HUDEP-2 (cell line): ENCODE measurements around the gene MTX2.
"Not testable (repeated sequence)": the region's sequence is repeated elsewhere in the genome, so short reads cannot be mapped to it uniquely, and the experiment has no call there.

ENCODE experiments used
- DNase-seq, 76 experiments: peaks; one replicate each; lab custom pipeline; 2025; ENCODE audit not compliant: unreplicated experiment in 76 of 76; lab: John Stamatoyannopoulos, UW

Gene MTX2

GRCh38 chr2:176284461-176285049, 15.3 kb downstream of the MTX2 start:
- DNase-seq, result no peak

- DNase-seq, result no peak
These were observed 16.1 kb downstream of the MTX2 start for GRCh38 chr2:176285321-176285720.

GRCh38 chr2:176291335-176291734, 22.1 kb downstream of the MTX2 start:
- DNase-seq, result no peak

GRCh38 chr2:176291809-176292283, 22.6 kb downstream of the MTX2 start:
- peak in 2 of 76 experiments; percentile 1 to 7 for DNase-seq

GRCh38 chr2:176292608-176293007, 23.4 kb downstream of the MTX2 start:
- no peak for DNase-seq

- no peak for DNase-seq
These were observed 24.1 kb downstream of the MTX2 start for GRCh38 chr2:176293334-176293733.

- peak in 1 of 76 experiments; percentile 1 for DNase-seq
These were observed 27.8 kb downstream of the MTX2 start for GRCh38 chr2:176297067-176297466.

- DNase-seq, result no peak
These were observed 28.5 kb downstream of the MTX2 start for GRCh38 chr2:176297737-176298136.

GRCh38 chr2:176306020-176306419, 36.8 kb downstream of the MTX2 start:
- DNase-seq, result not testable (repeated sequence)

GRCh38 chr2:176317199-176317598, 48.0 kb downstream of the MTX2 start:
- no peak for DNase-seq

GRCh38 chr2:176317623-176318065, 48.4 kb downstream of the MTX2 start:
- DNase-seq, result no peak

- no peak for DNase-seq
These were observed 52.7 kb downstream of the MTX2 start for GRCh38 chr2:176321916-176322315.

- DNase-seq, result no peak
These were observed 55.6 kb downstream of the MTX2 start for GRCh38 chr2:176324862-176325261.

GRCh38 chr2:176325732-176326131, 56.5 kb downstream of the MTX2 start:
- DNase-seq, result no peak

- DNase-seq, result no peak
These were observed 58.9 kb downstream of the MTX2 start for GRCh38 chr2:176328149-176328548.

- no peak for DNase-seq
These were observed 61.4 kb downstream of the MTX2 start for GRCh38 chr2:176330612-176331011.

GRCh38 chr2:176331646-176332045, 62.4 kb downstream of the MTX2 start:
- no peak for DNase-seq

- no peak for DNase-seq
These were observed 65.5 kb downstream of the MTX2 start for GRCh38 chr2:176334729-176335128.

GRCh38 chr2:176338395-176338794, 69.2 kb downstream of the MTX2 start:
- no peak for DNase-seq

GRCh38 chr2:176339208-176339607, 70.0 kb downstream of the MTX2 start:
- no peak for DNase-seq

GRCh38 chr2:176356251-176356650, 87.0 kb downstream of the MTX2 start:
- no peak for DNase-seq

GRCh38 chr2:176364273-176364977, 95.2 kb downstream of the MTX2 start:
- DNase-seq, result no peak
